ENCODE data around the gene GREM1.

GREM1 gene

DNA sequence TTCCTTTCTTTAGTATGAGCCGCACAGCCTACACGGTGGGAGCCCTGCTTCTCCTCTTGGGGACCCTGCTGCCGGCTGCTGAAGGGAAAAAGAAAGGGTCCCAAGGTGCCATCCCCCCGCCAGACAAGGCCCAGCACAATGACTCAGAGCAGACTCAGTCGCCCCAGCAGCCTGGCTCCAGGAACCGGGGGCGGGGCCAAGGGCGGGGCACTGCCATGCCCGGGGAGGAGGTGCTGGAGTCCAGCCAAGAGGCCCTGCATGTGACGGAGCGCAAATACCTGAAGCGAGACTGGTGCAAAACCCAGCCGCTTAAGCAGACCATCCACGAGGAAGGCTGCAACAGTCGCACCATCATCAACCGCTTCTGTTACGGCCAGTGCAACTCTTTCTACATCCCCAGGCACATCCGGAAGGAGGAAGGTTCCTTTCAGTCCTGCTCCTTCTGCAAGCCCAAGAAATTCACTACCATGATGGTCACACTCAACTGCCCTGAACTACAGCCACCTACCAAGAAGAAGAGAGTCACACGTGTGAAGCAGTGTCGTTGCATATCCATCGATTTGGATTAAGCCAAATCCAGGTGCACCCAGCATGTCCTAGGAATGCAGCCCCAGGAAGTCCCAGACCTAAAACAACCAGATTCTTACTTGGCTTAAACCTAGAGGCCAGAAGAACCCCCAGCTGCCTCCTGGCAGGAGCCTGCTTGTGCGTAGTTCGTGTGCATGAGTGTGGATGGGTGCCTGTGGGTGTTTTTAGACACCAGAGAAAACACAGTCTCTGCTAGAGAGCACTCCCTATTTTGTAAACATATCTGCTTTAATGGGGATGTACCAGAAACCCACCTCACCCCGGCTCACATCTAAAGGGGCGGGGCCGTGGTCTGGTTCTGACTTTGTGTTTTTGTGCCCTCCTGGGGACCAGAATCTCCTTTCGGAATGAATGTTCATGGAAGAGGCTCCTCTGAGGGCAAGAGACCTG is 13.2 kb downstream of the GREM1 start:
- DNase-seq (ENCODE audit: low read depth), result no peak

GRCh38 chr15:32732574-32733157 is 14.9 kb downstream of the GREM1 start:
- no peak for DNase-seq (ENCODE audit: low read depth)

DNA sequence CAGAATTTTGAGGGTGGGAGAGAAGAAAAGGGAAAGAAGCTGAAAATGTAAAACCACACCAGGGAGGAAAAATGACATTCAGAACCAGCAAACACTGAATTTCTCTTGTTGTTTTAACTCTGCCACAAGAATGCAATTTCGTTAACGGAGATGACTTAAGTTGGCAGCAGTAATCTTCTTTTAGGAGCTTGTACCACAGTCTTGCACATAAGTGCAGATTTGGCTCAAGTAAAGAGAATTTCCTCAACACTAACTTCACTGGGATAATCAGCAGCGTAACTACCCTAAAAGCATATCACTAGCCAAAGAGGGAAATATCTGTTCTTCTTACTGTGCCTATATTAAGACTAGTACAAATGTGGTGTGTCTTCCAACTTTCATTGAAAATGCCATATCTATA is 15.5 kb downstream of the GREM1 start:
- no peak for DNase-seq (ENCODE audit: low read depth)

- DNase-seq (ENCODE audit: low read depth), result no peak
Observed at GRCh38 chr15:32735989-32736700, 18.3 kb downstream of the GREM1 start.

DNA sequence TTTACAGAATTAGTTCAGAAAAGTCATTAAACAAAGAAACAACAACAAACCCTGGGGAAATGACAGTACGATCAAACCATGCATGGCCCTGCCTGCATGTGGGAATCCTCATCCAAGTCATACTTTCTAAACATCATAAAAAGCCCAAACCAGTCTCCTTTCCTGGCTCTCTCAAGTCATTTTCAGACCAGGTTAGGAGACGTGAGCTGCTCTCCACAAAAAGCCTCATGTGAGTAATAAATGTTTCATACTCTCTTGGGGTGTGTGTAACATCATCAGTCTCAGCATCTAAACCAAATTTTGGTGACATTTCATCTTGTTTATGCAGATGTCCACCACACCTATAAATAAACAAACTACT is 18.9 kb downstream of the GREM1 start:
- DNase-seq (ENCODE audit: low read depth), result no peak

DNA sequence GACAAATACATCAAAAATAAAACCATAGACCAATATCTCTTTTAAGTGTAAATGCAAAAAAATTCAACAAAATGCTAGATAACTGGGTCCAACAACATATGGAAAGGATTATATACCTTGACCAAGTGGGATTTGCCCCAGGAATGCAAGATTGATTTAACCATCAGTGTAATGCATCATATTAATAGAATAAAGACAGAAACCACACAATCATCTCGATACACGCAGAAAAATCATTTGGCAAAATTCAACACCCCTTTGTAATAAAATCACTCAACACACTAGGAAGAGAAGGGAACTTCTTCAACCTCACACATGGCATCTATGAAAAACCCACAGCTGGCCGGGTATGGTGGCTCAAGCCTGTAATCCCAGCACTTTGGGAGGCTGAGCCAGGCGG is 19.5 kb downstream of the GREM1 start:
- no peak for DNase-seq (ENCODE audit: low read depth)

GRCh38 chr15:32738666-32739065 is 20.9 kb downstream of the GREM1 start:
- DNase-seq (ENCODE audit: low read depth), result no peak

DNA sequence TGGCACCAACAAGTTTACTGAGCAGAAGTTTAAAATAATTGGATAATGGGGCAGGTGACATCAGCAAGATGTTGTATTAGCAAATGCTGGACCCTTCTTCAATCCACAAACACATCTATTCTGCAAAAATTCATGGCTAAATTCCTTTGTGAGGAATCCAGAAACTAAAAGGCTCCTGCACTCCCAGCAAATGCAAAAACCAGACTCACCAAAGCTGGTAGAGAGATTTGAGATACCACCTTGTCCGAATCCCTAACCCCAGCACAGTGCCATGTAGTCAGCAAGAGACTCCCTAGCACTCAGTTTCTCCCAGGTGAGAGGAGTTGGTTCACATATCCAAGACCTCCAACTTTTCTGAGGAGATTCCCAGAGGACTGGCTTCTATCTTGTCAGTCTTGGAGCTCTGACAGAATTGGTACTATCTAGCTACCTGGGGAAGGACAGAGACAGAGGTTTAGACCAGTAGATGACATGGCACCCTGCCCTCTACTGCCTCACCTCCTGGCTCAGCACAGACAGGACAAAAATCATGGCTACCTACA is 21.8 kb downstream of the GREM1 start:
- no peak for DNase-seq (ENCODE audit: low read depth)

- DNase-seq (ENCODE audit: low read depth), result no peak
Observed at GRCh38 chr15:32743411-32744140, 25.8 kb downstream of the GREM1 start.

DNA sequence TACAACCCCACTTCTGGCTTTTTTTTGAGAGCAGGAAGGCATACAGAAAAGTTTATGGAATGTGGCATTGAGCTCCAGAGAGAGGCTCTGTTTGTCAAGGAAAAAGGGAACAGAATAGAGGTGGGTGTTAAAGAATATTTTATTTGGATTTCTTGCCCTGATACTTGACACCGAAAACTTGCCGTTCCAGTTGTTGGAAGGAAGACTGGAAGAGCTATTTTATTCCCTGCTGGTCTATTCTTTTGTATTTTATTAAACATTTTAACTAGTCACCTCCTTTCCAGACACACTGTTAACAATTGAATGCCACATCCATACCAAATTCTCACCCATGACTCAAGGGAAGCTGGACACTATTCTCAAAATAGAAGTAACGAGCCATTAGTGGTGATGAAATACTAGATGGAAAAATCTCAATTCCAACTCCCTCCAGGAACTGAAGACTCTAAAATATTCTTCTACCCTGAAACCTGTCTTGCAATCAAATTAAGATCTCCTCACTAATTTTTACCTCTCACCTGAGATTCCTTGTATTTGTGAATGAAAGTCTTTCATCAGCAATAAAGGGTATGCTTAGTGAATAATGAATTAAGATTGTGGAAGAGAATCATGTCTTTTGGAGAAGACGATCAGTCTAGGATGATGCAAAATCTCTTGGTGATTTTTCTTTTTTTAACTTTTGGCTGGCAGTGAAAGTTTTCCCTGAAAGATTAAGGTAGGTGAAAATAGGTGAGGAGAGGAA is 28.5 kb downstream of the GREM1 start:
- DNase-seq (ENCODE audit: low read depth), result no peak

DNA sequence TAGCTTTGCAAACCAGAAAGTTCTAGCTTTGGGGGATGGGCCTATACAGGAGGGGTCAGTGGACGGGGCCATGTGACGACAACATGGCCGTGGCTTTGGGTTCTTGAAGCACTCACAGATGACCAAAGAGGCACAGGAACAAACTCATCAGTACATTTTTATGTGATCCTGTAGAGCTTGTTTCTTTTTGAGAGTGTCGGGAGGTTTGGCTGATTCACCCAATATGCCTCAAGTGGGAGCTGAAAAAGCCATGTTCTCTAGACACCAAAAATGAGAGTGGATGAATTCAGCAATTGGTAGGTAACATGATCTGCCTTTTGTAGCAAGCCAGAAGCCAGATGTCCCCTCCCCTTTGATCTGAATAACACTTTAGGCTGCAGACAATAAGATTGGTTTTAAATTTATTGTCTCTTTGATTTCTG is 30.1 kb downstream of the GREM1 start:
- no peak for DNase-seq (ENCODE audit: low read depth)

DNA sequence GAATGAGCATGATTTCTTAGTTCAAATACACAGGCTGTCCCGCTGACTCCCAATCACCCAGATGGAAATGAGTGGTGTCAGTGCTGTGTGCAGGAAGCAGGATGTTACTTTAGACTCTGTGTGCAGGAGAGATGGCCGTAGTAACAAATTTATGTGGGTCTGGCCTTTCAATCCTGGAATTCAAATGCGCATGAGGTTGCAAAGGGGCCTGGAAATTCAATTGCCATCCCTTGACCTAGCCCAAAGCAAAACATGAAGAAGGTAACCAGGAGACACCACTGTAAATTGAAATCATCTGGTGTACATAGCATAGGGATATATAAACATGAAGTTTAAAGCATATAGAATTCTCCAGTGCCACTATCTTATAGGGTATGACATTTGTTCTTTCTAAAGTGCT is 33.2 kb downstream of the GREM1 start:
- DNase-seq (ENCODE audit: low read depth), result no peak

- no peak for DNase-seq (ENCODE audit: low read depth)
Observed at GRCh38 chr15:32757426-32757825, 39.6 kb downstream of the GREM1 start.

GRCh38 chr15:32763295-32763694 is 45.5 kb downstream of the GREM1 start:
- no peak for DNase-seq (ENCODE audit: low read depth)

- DNase-seq (ENCODE audit: low read depth), result no peak
Observed at GRCh38 chr15:32765236-32765635, 47.4 kb downstream of the GREM1 start.

DNA sequence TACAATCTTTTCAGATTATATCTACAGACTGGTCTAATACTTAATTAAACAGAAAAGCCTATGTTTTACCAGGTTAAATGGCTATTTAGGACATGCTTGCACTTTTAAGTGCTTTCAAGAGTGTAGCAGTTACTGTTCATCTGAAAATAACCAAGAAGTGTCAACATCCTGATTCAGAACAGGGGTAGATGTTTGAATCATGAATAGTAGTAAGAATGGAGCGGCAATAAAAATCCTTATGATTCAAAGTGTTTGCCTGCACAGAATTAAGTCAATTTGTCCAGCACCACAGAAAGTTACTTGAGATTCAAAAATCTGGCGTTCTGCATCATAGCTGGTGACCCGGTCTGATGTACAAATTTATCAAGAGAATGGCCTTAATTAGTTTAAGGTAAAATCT is 48.3 kb downstream of the GREM1 start:
- DNase-seq (ENCODE audit: low read depth), result no peak

GRCh38 chr15:32767236-32767635 is 49.4 kb downstream of the GREM1 start:
- no peak for DNase-seq (ENCODE audit: low read depth)

- DNase-seq (ENCODE audit: low read depth), result peak; percentile 95
Observed at GRCh38 chr15:32774022-32774421, 56.2 kb downstream of the GREM1 start.

- no peak for DNase-seq (ENCODE audit: low read depth)
Observed at GRCh38 chr15:32775103-32775502, 57.3 kb downstream of the GREM1 start.

DNA sequence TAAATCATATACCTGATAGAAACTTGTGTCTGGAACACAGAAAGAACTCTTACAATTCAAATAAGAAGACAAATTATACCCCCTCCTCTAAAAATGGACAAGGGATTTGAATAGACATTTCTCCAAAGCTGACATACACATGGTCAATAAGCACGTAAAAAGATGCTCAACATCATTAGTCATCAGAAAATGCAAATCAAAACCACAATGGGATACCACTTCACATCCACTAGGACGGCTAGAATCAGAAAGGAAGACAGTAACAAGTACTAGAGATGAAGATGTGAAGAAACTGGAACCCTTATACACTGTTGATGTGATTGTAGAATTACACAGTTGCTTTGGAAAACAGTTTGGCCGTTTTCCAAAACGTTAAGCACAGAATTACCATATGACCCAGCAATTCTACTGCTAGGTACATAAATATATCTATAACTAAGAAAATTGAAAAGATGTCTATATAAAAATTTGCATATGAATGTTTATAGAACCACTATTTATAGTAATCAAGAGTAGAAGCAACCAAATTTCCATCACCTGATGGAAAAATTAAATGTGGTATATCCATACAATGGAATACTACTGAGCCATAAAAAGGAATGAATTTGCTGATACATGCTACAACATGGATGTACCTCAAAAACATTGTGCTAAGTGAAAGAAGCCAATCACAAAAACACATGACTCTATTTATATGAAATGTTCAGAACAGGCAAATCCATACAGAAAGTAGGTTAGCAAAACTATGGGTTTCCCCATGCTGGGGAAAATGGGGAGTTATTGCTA is 60.8 kb downstream of the GREM1 start:
- no peak for DNase-seq (ENCODE audit: low read depth)
